GM13977 (cell line): ENCODE results near the gene HIVEP3.

Experiments
- DNase-seq: peaks from one replicate; pipeline ENCODE4 v3.0.0; 2012; ENCODE audit warnings: low spot score
- CTCF ChIP-seq: IDR thresholded peaks from 2 replicates; pipeline ENCODE4 v1.5.1; 2012; ENCODE audit warnings: mild to moderate bottlenecking, control low read depth; ENCODE audit not compliant: insufficient read depth; ENCODE audit errors: extremely low read depth, missing control alignments
- in situ Hi-C: fragments of 300-500 bp; cut with MboI; formaldehyde crosslinking; loops from one replicate; pipeline ENCODE4 v1.12.0; 2022; ENCODE audit warnings: low sequenced_read_pairs, low pct_unique_long_range_greater_than_20kb, mixed read lengths, inconsistent platforms; ENCODE audit not compliant: unreplicated experiment

Gene HIVEP3

DNA sequence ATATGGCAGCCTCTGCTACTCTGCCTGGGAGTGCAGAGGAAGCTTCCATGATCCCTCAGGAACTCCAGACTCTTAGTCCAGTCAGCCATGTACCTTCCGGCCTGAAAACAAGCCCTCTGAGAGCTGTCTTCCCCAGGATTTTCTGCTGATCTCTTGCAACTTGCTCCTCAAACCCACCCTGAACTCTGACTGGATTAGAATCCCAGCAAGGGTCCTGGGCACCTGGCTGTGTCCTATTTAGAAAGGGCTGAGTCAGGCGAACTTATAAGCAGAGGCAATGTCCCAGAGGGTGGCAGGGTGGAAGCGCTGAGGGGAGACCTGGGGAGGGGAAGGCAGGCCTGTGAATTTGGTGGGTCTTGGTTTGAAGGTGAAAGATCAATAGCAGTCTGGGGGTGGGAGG, 249.8 kb downstream of the HIVEP3 start:
- TF ChIP-seq CTCF, result no peak
- no peak for DNase-seq
- in situ Hi-C loops, result no loop called here

- no peak for TF ChIP-seq CTCF
- in situ Hi-C loops, result no loop called here
- DNase-seq, result no peak
Observed at GRCh38 chr1:41668054-41668660, 250.6 kb downstream of the HIVEP3 start.

GRCh38 chr1:41666981-41667631, 251.6 kb downstream of the HIVEP3 start:
- DNase-seq, result peak; percentile 78
- no peak for TF ChIP-seq CTCF
- in situ Hi-C loops, result no loop called here

- no peak for TF ChIP-seq CTCF
- in situ Hi-C loops, result no loop called here
Observed at GRCh38 chr1:41665962-41666917, 252.5 kb downstream of the HIVEP3 start.

GRCh38 chr1:41664861-41665640, 253.7 kb downstream of the HIVEP3 start:
- in situ Hi-C loops, result no loop called here
- TF ChIP-seq CTCF, result no peak
- DNase-seq, result no peak

More at GRCh38 chr1:41665962-41666917, 252.5 kb downstream of the HIVEP3 start:
- no peak for DNase-seq

DNA sequence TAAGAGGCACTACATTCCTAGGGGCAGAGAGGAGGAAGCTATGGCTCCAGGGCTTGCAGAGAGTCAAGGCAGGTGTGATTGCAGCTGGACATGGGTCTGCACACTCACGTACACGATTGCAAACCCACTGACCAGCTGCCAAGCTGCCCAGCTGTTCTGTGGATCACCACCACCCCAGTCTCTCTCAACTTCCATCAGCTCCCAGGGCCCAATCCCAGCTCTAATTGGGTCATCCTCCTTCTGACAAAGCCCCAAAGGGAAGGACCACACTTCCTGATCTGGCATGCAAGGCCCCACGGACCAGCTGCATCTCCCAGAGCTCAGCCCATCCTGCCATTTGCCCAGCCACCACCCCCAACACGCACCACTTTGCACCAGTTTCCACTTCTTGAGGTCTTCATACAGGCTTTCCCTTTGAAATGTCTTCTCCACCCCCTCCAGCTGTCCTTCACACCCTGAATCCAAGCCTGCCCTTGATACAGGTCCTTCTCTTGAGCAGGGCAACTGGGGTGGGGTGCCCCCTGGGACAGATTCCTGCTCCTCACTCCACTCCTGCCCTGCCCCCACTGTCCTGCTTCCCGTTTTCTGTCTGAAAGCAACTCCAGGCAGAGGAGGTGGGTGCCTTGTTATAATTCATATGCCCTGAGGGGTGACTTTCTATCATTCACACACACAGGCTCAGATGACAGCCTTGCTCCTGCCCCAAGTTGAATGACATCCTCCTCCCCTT, 254.9 kb downstream of the HIVEP3 start:
- in situ Hi-C loops, result no loop called here
- TF ChIP-seq CTCF, result no peak
- no peak for DNase-seq
